GM18873 (cell line): ENCODE measurements around the gene HMMR.
"Not testable (repeated sequence)": the region's sequence is repeated elsewhere in the genome, so short reads cannot be mapped to it uniquely, and the experiment has no call there.

Experiments used
- ATAC-seq: cut with Tn5 transposase; IDR thresholded peaks from one replicate; pipeline ENCODE4 v1.9.1; 2021; ENCODE audit warnings: mild to moderate bottlenecking, moderate library complexity, moderate number of reproducible peaks; ENCODE audit not compliant: unreplicated experiment, low FRiP score

Gene HMMR

DNA sequence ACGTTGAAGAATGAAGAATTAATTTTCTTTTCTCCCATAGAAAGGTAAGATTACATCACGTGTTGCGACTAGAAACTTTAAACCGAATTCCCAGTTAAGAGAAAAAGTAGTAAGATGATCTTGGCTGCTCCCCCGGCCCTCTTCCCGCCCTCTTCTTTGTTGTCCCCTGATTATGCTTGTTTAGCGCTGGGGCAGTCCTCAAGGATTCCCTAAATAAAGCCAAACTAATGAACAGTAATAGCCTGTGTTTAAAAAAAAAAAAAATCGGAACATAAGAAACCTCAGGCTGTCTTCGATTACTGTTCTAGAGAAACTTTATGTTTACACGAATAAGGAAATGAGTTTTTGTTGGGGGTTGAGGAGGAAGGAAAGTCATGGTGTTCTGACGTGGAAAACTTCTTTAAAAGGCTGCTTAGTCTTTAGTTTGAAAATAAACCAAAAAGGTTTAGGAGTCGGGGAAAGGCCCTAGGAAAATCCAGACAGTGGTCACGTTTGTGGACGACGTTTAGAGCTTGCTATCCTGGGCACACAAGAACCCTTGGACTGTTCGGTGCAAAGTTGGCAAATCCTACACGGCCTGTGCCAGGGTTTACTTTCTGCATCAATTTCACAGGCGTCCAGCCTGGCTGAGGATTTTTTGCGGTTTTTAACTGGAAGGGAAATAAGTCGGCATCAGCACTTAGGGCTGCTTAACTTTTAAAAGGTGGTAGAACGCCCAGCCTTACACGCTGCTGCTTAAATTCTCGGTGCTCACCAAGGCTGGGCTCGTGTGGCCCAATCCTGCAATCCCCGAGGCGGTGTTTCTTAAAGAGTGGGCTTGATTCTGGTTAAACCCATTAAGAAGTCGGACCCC is 43.9 kb downstream of the HMMR start:
- ATAC-seq = no peak

- ATAC-seq = no peak
Measured at GRCh38 chr5:163505049-163505367, 44.6 kb downstream of the HMMR start.

DNA sequence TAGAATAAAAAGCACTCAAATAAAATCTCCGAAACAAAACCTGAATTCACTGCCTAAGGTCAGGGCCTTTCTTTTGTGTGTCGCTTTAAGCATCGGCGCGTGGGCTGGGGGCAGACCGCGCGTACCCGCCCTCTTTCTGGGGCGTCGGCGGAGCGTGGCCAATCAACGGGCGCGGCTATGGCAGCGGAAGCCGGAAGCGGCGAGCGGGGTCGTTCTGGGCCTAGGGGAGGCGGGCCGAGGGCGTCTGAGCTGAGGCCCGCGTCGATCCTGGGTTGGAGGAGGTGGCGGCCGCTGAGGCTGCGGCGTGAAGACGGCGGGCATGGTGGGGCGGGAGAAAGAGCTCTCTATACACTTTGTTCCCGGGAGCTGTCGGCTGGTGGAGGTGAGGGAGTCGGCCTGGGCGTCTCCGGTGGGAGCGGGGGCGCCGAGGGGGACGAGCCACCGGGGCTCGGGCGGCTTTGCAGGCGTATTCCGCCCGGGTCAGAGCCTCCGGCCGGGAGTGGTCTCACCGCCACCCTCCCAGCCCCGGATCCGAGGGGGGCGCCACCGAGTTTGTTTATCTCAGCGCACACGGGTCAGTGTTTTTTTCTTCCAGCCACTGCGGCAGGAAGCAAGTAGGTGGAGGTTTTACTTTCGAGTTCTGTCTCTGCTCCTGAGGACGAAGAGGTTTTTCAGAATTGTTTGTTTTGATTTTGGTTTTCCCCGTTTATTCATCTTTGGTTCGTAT is 45.1 kb downstream of the HMMR start, which contains the start of gene MAT2B:
TSS of gene MAT2B (plus strand) at position 252 of the 727 bp plus-strand sequence. CDS start at position 320, 68 bp downstream.
- ATAC-seq = peak; percentile 84

- peak; percentile 14 for ATAC-seq
Measured at GRCh38 chr5:163506095-163506457, 45.6 kb downstream of the HMMR start.

- ATAC-seq = no peak
Measured at GRCh38 chr5:163506726-163507125, 46.3 kb downstream of the HMMR start.

DNA sequence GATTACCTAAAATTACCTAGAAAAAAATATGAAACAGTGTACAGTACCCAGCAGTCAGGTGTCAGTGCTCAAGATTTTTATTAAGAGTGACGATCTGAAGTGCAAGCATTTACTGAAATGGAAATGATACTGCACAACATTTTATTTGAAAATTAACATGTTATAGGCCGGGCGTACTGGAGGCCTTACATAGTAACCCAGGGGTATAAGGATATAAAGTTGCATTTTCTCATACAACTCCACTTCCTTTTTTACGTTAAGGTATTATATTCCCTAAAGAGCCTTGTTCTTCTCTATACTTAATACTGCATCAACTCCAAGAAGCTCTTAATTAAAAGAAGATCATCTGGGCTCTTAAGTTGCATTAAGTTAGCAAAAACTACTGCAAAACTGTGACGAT is 48.3 kb downstream of the HMMR start:
- ATAC-seq = no peak

DNA sequence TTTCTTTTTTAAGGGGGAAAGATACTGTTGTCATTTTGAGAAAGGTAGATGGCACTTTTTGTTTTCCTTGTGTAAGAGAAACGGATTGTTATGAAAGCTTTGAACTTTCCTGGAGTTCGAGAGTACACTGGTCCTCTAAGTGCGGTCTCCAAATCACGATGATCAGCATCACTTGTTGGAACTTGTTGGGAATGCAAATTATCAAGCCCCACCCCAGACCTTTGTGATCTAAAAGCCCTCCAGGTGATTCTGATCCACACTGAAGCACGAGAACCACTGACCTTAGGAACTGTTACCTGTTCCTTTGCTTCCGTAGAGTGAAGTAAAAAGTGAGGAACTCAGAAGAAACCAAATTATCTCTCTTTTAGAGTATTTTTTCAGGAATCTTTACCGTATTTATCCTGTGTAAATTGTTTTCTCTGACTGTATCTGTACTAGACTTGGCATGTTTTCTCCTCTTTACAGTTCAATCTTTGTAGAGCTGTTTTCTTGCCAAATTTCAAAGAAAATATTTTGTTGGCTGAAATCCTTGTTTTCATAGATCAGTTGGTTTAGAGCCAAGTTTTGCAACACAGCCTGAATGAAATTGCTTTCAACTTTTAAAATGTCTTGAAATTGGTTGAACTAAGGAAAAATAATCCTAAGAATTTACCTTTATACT is 49.0 kb downstream of the HMMR start:
- ATAC-seq = no peak

DNA sequence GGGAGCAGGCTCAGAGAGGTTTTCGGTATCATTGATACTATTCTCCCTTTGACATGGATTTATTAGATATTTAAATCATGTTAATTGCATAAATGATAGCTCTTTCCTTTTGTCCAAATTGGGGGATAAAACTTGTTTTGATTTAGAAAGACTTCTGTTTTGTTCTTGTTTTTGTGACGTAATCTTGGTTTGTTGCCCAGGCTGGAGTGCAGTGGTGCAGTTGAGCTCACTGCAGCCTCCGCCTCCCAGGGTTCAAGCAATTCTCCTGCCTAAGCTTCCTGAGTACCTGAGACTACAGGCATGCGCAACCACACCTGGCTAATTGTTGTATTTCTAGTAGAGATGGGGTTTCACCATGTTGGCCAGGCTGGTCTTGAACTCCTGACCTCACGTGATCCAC is 52.1 kb downstream of the HMMR start:
- no peak for ATAC-seq

DNA sequence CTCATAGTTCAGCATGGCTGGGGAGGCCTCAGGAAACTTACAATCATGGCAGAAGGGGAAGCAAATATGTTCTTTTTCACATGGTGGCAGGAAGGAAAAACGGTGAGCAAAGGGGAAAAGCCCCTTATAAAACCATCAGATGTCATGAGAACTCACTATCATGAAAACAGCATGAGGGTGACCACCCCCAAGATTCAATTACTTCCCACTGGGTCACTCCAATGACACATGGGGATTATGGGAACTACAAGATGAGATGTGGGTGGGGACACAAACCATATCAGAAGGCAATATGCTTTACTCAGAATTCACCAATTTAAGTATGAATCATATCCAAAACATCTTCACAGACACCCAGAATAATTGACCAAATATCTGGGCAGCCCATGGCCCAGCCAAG is 64.7 kb downstream of the HMMR start:
- no peak for ATAC-seq

DNA sequence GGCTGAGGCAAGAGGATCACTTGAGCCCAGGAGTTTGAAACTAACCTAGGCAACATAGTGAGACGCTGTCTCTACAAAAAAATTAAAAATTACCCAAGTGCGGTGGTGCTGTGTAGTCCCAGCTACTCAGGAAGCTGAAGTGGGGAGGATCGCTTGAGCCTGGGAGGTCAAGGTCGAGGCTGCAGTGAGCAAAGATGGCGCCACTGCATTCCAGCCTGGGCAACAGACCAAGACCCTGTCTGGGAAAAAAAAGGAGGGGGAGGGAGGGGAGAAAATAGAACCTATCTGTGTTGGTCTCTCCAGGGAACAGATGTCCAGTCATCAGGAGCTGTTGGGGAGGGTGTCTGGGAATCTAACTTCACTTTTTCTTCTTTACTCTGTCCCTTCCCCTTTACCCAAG is 69.3 kb downstream of the HMMR start:
- ATAC-seq = no peak

DNA sequence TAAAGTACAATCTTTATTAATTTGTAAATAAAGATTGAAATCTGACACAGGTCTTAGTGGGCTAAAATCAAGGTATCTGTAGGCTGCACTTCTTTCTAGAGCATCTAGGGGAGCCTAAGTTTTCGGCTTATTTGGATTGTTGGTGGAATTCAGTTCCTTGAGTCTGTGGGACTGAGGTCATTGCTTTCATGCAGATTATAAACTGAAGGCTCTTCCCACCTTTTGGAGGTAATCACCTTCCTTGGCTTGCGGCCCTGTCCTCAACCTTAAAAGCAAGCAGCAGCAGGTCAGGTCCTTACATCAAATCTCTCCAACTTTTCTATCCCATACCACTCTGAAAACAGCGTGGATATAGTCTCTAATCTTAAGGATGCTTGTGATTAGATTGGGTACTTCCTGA is 70.8 kb downstream of the HMMR start:
- no peak for ATAC-seq

GRCh38 chr5:163532171-163533084 is 72.0 kb downstream of the HMMR start:
- no peak for ATAC-seq

GRCh38 chr5:163533223-163533622 is 72.8 kb downstream of the HMMR start:
- ATAC-seq = no peak

- no peak for ATAC-seq
Measured at GRCh38 chr5:163534492-163535094, 74.2 kb downstream of the HMMR start.

DNA sequence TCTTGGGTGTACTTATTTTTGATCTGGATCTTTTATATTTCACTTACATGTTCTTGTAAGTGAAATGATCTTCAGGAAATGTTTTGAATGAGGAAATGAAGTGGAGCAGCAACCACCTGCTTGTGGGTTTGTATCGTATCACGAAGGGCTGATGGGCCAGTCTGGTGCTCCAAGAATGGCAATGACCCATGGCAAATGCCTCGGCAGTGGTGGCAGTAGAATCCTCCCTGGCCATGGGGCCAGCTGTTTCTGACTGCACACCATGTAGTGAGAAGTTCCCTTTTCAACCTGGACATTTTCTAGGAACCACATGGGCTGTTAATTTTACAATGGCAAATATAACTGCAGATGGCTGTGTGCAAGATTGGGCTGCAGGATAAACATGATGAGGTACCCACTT is 74.9 kb downstream of the HMMR start:
- ATAC-seq = no peak

DNA sequence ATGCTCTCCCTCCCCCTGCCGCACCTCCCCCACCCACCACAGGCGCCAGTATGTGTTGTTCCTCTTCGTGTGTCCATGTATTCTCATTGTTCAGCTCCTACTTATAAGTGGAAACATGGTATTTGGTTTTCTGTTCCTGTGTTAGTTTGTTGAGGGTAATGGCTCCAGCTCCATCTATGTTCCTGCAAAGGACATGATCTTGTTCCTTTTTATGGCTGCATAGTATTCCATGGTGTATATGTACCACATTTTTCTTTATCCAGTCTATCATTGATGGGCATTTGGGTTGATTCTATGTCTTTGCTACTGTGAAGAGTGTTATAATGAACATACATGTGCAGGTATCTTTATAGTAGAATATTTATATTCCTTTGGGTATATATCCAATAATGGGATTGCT is 76.0 kb downstream of the HMMR start:
- not testable (repeated sequence) for ATAC-seq

- no peak for ATAC-seq
Measured at GRCh38 chr5:163540696-163541095, 80.3 kb downstream of the HMMR start.
